ENCODE results near the gene GDPD5.

DNA sequence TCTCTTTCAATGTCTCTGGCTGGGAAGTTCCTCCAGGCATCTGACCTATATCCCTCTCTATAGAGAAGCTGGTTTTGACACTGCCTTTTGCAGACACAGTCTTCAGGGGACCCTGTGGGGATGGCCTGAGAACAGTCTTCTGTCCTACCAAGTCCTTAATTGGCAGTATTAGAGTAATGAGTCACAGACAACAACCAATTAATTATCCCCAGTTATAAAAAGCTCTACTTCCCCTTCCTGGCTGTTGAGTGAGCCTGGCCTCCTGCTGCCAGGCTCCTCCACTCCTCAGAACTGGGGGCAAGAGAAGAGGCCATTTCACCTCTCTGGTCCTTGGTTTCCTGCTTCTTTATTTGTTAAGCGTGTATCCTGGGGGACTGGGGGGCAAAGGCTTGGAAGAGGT lies 51.5 kb downstream of the GDPD5 start:
- TF ChIP-seq, protein P1, sequence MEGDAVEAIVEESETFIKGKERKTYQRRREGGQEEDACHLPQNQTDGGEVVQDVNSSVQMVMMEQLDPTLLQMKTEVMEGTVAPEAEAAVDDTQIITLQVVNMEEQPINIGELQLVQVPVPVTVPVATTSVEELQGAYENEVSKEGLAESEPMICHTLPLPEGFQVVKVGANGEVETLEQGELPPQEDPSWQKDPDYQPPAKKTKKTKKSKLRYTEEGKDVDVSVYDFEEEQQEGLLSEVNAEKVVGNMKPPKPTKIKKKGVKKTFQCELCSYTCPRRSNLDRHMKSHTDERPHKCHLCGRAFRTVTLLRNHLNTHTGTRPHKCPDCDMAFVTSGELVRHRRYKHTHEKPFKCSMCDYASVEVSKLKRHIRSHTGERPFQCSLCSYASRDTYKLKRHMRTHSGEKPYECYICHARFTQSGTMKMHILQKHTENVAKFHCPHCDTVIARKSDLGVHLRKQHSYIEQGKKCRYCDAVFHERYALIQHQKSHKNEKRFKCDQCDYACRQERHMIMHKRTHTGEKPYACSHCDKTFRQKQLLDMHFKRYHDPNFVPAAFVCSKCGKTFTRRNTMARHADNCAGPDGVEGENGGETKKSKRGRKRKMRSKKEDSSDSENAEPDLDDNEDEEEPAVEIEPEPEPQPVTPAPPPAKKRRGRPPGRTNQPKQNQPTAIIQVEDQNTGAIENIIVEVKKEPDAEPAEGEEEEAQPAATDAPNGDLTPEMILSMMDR (IDR thresholded peaks at IDR 0.05; ENCODE audit: insufficient read depth, low read length, poor library complexity, severe bottlenecking) = no peak
- TF ChIP-seq EZH2phosphoT487 (conservative IDR thresholded peaks at IDR 0.05; ENCODE audit: low read length) = no peak
